ENCODE results near the gene HGS.
"Not testable (repeated sequence)": the region's sequence is repeated elsewhere in the genome, so short reads cannot be mapped to it uniquely, and the experiment has no call there.

HGS gene

GRCh38 chr17:81655378-81656117 lies 28.3 kb upstream of the HGS start:
- no peak for DNase-seq (ENCODE audit: low spot score)

- no peak for DNase-seq (ENCODE audit: low spot score)
Measured at GRCh38 chr17:81656118-81656743, 27.6 kb upstream of the HGS start, which contains the start of gene PDE6G. PDE6G (minus strand) TSS chr17:81656542; CDS start chr17:81653305, 3,237 bp downstream.

GRCh38 chr17:81656835-81657234 lies 27.0 kb upstream of the HGS start:
- no peak for DNase-seq (ENCODE audit: low spot score)

- DNase-seq (ENCODE audit: low spot score): no peak
Measured at GRCh38 chr17:81659038-81659437, 24.8 kb upstream of the HGS start.

- DNase-seq (ENCODE audit: low spot score): no peak
Measured at GRCh38 chr17:81660441-81660840, 23.4 kb upstream of the HGS start.

- no peak for DNase-seq (ENCODE audit: low spot score)
Measured at GRCh38 chr17:81662002-81662401, 21.8 kb upstream of the HGS start.

GRCh38 chr17:81664051-81664470 lies 19.8 kb upstream of the HGS start:
- DNase-seq (ENCODE audit: low spot score): no peak

GRCh38 chr17:81665205-81666091 lies 18.4 kb upstream of the HGS start:
- DNase-seq (ENCODE audit: low spot score): no peak

GRCh38 chr17:81666092-81666341 lies 17.8 kb upstream of the HGS start:
- no peak for DNase-seq (ENCODE audit: low spot score)

GRCh38 chr17:81666342-81667191 lies 17.2 kb upstream of the HGS start, which contains the start of the genes CCDC137 and OXLD1:
CCDC137 (plus strand) TSS chr17:81666737; CDS start chr17:81666767, 30 bp downstream.
OXLD1 (minus strand) TSS chr17:81666605; CDS start chr17:81666577, 28 bp downstream.
- peak; percentile 92 for DNase-seq (ENCODE audit: low spot score)

- DNase-seq (ENCODE audit: low spot score): no peak
Measured at GRCh38 chr17:81667754-81668153, 16.1 kb upstream of the HGS start.

- no peak for DNase-seq (ENCODE audit: low spot score)
Measured at GRCh38 chr17:81672504-81672903, 11.3 kb upstream of the HGS start.

GRCh38 chr17:81672954-81673353 lies 10.9 kb upstream of the HGS start:
- no peak for DNase-seq (ENCODE audit: low spot score)

GRCh38 chr17:81673561-81674258 lies 10.1 kb upstream of the HGS start:
- DNase-seq (ENCODE audit: low spot score): no peak

- not testable (repeated sequence) for DNase-seq (ENCODE audit: low spot score)
Measured at GRCh38 chr17:81675515-81676221, 8.1 kb upstream of the HGS start.

- DNase-seq (ENCODE audit: low spot score): no peak
Measured at GRCh38 chr17:81676906-81677305, 6.9 kb upstream of the HGS start.

GRCh38 chr17:81680150-81680549 lies 3.7 kb upstream of the HGS start:
- DNase-seq (ENCODE audit: low spot score): no peak

GRCh38 chr17:81681672-81682071 lies 2.1 kb upstream of the HGS start:
- DNase-seq (ENCODE audit: low spot score): no peak

- DNase-seq (ENCODE audit: low spot score): no peak
Measured at GRCh38 chr17:81682565-81683207, 1.1 kb upstream of the HGS start.

GRCh38 chr17:81683208-81683583 lies 615 bp upstream of the HGS start:
- DNase-seq (ENCODE audit: low spot score): no peak
